Retinal pigment epithelial cell (primary cell): Measurements from ENCODE around the gene ECSIT.

Experiments used
- DNase-seq: peaks from one replicate; pipeline ENCODE4 v3.0.0-alpha.2; 2010; ENCODE audit warnings: low read depth
- H3K4me3 ChIP-seq: 2 replicates; pipeline ENCODE4 v1.5.1; 2011; ENCODE audit warnings: mild to moderate bottlenecking, low read length, control low read depth, moderate library complexity
- TF ChIP-seq, protein P1 (sequence below): conservative IDR thresholded peaks from 2 replicates; pipeline ENCODE4 v1.5.1; 2011; ENCODE audit warnings: low read depth, low read length, control low read depth, inconsistent platforms

ECSIT gene

DNA sequence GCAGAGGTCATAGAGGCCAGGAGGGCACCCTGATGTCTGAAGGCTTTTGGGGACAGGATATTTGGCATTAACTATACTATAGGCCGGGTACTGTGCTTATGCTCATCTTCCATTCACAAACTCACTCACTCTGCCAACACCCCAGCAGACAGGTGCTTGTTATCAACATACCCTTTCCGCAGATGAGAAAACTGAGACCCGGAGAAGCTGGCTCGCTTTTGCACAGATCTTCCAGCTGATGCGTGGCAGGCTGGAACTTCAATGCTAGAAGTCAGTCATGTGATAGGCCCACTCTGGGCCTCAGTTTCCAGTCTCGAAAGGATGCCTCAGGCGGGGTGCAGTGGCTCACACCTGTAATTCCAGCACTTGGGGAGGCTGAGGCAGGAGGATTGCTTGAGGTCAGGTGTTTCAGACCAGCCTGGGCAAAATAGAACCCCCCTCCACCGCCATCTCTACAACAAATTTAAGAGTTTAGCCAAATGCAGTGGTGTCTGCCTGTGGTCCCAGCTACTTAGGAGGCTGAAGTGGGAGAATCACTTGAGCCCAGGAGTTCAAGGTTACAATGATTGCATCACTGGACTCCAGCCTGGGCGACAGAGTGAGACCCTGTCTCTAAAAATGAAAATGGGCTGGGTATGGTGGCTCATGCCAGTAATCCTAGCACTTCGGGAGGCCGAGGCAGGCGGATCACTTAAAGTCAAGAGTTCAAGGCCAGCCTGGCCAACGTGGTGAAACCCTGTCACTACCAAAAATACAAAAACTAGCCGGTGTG, 19.2 kb upstream of the ECSIT start:
- DNase-seq = no peak
- TF ChIP-seq, protein P1, sequence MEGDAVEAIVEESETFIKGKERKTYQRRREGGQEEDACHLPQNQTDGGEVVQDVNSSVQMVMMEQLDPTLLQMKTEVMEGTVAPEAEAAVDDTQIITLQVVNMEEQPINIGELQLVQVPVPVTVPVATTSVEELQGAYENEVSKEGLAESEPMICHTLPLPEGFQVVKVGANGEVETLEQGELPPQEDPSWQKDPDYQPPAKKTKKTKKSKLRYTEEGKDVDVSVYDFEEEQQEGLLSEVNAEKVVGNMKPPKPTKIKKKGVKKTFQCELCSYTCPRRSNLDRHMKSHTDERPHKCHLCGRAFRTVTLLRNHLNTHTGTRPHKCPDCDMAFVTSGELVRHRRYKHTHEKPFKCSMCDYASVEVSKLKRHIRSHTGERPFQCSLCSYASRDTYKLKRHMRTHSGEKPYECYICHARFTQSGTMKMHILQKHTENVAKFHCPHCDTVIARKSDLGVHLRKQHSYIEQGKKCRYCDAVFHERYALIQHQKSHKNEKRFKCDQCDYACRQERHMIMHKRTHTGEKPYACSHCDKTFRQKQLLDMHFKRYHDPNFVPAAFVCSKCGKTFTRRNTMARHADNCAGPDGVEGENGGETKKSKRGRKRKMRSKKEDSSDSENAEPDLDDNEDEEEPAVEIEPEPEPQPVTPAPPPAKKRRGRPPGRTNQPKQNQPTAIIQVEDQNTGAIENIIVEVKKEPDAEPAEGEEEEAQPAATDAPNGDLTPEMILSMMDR = no peak
- H3K4me3 ChIP-seq = no peak overlapping the region

DNA sequence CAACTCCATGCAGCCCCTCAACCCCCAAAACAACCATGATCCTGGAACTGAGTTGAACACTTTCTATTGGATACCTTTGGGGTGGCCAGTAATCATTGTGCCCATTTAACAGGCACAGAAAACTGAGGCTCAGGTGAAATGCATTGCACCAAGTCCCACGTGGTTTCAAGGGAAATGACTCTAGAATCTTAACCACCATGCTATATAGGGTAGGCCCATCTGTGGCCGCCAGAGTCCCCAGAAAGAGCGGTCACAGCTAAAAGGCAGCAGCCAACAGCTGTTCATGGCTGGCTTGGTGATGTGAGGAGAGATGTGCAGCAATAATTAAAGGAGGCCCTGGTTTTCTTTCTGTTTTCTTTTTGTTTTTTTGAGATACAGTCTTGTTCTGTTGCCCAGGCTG, 12.3 kb upstream of the ECSIT start:
- TF ChIP-seq, protein P1 = no peak

DNA sequence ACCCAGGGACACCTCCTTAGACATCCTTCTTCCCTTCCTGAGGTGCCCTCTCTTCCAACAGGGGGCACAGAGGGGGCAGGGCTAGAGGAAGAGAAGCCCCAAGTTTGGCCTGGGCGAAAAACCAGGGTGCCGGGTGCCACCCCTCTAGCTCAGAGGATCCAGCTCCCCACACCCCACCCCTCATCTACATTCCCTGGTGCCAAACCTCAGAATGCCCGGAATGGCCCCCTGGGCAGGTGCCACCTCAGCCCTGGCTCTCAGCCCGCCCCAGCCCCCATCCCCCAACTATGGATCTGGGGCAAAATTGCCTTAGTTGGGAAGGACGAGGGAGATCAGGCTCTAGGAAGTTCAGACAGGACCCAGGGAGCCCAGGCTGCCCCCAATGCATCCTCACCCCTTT, 11.7 kb upstream of the ECSIT start:
- no peak overlapping the region for H3K4me3 ChIP-seq
- TF ChIP-seq, protein P1 = no peak
- DNase-seq = no peak

More for the DNA sequence above, 12.3 kb upstream of the ECSIT start:
- H3K4me3 ChIP-seq = no peak overlapping the region
- DNase-seq = no peak

DNA sequence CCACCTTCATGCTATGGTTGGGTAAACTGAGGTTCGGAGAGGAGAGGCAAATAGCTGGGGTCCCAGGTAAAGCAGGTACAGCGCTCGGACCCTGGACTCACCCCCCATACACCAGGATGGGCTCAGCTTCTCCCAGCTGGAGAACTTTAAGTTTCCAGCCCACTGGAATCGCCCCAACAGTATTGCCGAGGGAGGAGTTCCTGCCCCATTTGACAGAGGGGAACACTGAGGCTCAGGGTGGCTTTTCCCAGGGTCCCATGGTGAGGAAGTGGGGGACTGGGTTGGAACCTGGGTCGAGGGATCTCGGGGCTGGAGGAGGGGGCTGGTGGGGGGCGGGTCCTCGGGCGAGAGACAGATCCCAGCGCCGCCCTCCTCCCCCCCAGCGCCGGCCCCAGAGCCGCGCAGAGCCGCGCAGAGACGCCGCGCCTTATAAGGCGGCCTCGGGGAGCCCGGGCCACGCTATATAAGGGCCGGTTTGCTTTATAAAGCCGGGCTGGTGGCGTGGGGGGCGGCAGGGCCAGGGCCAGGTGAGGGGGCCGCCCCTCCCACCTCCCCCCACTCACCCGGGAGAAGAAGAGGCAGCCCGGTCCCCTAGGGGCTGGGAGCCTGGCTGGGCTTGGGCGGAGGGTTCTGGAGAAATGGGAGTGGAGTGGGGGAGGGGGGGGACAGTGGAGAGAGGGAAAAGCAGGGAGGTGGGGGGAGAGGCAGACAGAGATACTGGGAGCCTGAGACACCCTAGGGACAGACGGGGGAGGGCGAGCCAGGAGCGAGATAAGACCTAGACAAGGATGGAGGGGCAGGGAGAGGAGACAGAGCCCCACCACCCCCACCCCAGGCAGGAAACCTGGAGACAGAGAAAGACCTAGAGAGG, 10.8 kb upstream of the ECSIT start:
- DNase-seq = no peak
- no peak overlapping the region for H3K4me3 ChIP-seq
- TF ChIP-seq, protein P1 = no peak

DNA sequence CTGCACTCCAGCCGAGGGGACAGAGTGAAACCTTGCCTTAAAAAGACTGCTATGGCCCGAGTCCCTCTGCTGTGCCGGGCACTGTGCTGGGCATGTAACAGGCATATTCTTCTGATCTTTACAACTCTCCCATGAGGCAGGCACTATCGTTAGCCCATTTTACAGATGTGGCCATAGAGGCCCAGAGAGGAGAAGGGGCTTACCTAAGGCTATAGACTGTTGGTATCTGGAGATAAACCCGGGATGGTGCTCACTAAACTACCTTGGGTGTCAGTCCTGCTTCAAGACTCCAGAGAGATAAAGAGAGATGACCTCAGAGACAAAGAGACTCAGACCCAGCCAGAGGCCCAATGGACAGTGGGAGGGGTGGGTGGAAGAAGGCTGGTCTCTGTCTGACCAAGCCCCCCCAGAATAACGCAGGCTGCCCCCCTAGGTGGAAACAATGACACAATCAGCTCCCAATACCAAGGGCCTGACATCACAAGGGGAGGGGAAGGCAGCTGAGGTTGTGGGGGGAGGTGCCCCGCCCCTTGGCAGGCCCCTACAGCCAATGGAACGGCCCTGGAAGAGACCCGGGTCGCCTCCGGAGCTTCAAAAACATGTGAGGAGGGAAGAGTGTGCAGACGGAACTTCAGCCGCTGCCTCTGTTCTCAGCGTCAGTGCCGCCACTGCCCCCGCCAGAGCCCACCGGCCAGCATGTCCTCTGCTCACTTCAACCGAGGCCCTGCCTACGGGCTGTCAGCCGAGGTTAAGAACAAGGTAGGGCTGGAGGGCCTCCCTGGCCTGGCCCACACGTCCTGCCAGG, 9.5 kb upstream of the ECSIT start, which contains the start of gene CNN1:
CNN1 (plus strand) TSS at position 620 of the 805 bp plus-strand sequence; CDS start at position 697, 77 bp downstream.
- no peak within 1 kb of the TSS for H3K4me3 ChIP-seq
- no peak for DNase-seq
- TF ChIP-seq, protein P1 = no peak

DNA sequence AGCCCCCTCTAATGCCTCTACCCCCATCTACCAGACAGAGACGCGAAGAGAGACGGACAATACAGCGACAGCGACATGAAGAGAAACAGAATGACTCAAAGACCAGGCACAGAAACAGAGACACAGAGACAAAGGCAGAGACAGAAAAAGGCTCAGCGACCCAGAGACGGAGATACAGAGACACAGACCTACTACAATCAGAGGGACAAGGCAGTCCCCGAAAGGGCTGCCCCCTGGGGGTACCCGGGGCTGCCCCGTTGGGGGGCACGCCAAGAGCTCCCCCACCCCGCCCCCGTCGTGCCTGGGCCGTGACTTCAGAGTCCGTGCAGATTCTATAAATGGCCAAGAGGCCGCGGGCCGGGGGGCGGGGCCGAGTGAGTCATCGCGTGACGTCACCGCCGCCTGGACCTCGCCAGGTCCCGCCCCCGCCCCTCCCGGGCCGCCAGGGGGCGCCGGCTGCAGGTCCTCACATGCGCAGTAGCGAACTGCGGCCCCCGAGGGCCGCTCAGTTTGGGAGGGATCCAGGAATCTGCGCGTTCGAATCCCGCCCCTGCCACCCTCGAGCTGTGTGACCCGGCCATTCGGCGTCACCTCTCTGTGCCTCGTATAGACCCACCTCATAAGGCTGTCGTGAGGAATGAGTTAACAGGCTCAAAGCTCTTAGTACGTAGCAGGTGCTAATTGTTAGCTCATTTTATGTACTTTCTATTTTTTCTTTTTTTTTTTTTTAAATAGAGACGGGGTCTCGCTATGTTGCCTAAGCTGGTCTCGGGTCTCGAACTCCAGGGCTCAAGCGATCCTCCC, 7.1 kb upstream of the ECSIT start:
- TF ChIP-seq, protein P1 = peak; percentile 77
- peak overlapping the region; percentile 35 for H3K4me3 ChIP-seq
- peak; percentile 39 for DNase-seq
